ENCODE data around the gene TOMM22.

DNA sequence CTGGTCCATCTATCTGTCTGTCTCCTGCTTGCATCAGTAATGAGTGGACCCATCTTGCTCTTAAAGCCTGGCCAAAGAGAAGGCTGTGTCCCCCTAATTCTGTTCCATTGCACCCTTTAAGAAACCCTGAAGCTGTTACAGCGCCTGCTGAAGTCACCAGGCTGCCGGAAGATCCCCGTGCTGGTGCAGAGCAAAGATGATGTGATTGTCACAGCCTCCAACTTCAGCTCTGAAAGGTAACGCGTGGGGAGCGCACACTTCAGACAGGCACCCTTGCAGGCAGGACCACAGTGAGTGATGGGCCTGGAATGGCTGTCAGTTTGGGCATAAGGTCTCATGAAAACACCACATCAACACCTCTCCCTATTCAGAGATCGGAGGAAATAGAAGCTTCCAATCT is 42.4 kb downstream of the TOMM22 start:
- TF ChIP-seq, protein P1, sequence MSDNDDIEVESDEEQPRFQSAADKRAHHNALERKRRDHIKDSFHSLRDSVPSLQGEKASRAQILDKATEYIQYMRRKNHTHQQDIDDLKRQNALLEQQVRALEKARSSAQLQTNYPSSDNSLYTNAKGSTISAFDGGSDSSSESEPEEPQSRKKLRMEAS (IDR thresholded peaks at IDR 0.05), result no peak
- TF ChIP-seq, protein P2, sequence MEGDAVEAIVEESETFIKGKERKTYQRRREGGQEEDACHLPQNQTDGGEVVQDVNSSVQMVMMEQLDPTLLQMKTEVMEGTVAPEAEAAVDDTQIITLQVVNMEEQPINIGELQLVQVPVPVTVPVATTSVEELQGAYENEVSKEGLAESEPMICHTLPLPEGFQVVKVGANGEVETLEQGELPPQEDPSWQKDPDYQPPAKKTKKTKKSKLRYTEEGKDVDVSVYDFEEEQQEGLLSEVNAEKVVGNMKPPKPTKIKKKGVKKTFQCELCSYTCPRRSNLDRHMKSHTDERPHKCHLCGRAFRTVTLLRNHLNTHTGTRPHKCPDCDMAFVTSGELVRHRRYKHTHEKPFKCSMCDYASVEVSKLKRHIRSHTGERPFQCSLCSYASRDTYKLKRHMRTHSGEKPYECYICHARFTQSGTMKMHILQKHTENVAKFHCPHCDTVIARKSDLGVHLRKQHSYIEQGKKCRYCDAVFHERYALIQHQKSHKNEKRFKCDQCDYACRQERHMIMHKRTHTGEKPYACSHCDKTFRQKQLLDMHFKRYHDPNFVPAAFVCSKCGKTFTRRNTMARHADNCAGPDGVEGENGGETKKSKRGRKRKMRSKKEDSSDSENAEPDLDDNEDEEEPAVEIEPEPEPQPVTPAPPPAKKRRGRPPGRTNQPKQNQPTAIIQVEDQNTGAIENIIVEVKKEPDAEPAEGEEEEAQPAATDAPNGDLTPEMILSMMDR (IDR thresholded peaks at IDR 0.05), result no peak
- no peak for TF ChIP-seq ATOH8 (CRISPR knock-in tag; IDR thresholded peaks at IDR 0.05; ENCODE audit: low read depth)
- no peak for TF ChIP-seq POLR2A (IDR thresholded peaks at IDR 0.05; ENCODE audit: low read length)
- TF ChIP-seq HOXA7 (CRISPR knock-in tag; IDR thresholded peaks at IDR 0.05), result no peak
- TF ChIP-seq MAFK (IDR thresholded peaks at IDR 0.05; ENCODE audit: partially characterized antibody), result no peak
- no peak for TF ChIP-seq JUN (IDR thresholded peaks at IDR 0.05)
- no peak for TF ChIP-seq NPAS2 (CRISPR knock-in tag; IDR thresholded peaks at IDR 0.05; ENCODE audit: borderline replicate concordance)
- no peak for TF ChIP-seq KDM1A (IDR thresholded peaks at IDR 0.05; ENCODE audit: low read depth)

All from A549 (cell line).